ENCODE results near the gene NDUFV3.

DNA sequence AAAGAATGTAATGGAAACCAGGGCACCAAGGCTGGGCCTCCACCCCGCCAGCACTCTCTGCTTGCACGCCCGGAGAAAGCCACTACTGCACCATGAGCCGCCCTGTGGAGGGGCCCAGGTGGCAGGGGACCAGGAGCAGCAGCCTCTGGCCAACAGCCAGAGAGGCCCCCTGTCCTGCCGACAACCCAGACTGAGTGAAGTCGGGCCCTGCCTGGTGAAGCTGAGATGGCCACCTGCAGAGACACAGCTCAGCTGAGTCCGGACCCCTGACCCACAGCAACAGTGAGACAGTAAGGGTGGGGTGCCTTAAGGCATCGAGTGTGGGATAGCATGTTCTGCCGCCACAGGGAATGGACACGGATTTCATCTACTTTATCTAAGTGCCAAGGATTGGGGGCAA is 42.6 kb upstream of the NDUFV3 start:
- no peak for TF ChIP-seq EP300 (IDR thresholded peaks at IDR 0.05)
- TF ChIP-seq, protein P1, sequence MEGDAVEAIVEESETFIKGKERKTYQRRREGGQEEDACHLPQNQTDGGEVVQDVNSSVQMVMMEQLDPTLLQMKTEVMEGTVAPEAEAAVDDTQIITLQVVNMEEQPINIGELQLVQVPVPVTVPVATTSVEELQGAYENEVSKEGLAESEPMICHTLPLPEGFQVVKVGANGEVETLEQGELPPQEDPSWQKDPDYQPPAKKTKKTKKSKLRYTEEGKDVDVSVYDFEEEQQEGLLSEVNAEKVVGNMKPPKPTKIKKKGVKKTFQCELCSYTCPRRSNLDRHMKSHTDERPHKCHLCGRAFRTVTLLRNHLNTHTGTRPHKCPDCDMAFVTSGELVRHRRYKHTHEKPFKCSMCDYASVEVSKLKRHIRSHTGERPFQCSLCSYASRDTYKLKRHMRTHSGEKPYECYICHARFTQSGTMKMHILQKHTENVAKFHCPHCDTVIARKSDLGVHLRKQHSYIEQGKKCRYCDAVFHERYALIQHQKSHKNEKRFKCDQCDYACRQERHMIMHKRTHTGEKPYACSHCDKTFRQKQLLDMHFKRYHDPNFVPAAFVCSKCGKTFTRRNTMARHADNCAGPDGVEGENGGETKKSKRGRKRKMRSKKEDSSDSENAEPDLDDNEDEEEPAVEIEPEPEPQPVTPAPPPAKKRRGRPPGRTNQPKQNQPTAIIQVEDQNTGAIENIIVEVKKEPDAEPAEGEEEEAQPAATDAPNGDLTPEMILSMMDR (IDR thresholded peaks at IDR 0.05): no peak
- no peak for TF ChIP-seq POLR2AphosphoS5 (IDR thresholded peaks at IDR 0.05)
- no peak for TF ChIP-seq POLR2A (IDR thresholded peaks at IDR 0.05)

Measured in gastroesophageal sphincter (tissue), 3 donors.